Activated naive CD4-positive, alpha-beta T cell treated with Interleukin-2 at 50 U/mL for 16 hours (primary cell): ENCODE results near the gene MASTL.

ENCODE experiments used
- DNase-seq: peaks from one replicate; pipeline ENCODE4 v3.0.0-alpha.2; 2020

The MASTL gene

GRCh38 chr10:27225642-27226257 is 70.6 kb downstream of the MASTL start:
- no peak for DNase-seq

- DNase-seq = no peak
Observed at GRCh38 chr10:27230022-27230421, 74.9 kb downstream of the MASTL start.

- no peak for DNase-seq
Observed at GRCh38 chr10:27235706-27236105, 80.6 kb downstream of the MASTL start.
